GM23338 (cell line): ENCODE data around the gene DIP2B. TPM values are rescaled to one million over a fixed set of nuclear protein-coding genes. Genes with fewer than 3 reads are reported as not detected.

Experiments used
- ATAC-seq: fragments of 200-7000 bp; cut with Tn5 transposase; 3 replicates; pipeline ENCODE4 v1.9.1; 2020
- DNase-seq: peaks from one replicate; pipeline ENCODE4 v3.0.0-alpha.2; 2015; ENCODE audit warnings: low spot score
- H2AFZ ChIP-seq: fragments of 200-600 bp; sonication (generic); 2 replicates; pipeline ENCODE4 v1.8.0; 2016; ENCODE audit warnings: antibody characterized with exemption, mild to moderate bottlenecking, moderate library complexity
- H3F3A ChIP-seq: fragments of 200-600 bp; sonication (generic); replicated peaks from 2 replicates; pipeline ENCODE4 v1.8.0; 2017; ENCODE audit warnings: antibody characterized with exemption, mixed run types, low read depth
- H3K27ac ChIP-seq: fragments of 200-600 bp; sonication (generic); 2 replicates; pipeline ENCODE4 v1.6.1; 2016; ENCODE audit warnings: low read depth
- H3K27me3 ChIP-seq: fragments of 200-600 bp; sonication (generic); 2 replicates; pipeline ENCODE4 v1.8.0; 2016; ENCODE audit warnings: mild to moderate bottlenecking, mixed run types, moderate library complexity; ENCODE audit not compliant: insufficient read depth
- H3K36me3 ChIP-seq: fragments of 200-600 bp; sonication (generic); 2 replicates; pipeline ENCODE4 v1.8.0; 2016; ENCODE audit warnings: mild to moderate bottlenecking; ENCODE audit not compliant: insufficient read depth
- H3K4me1 ChIP-seq: fragments of 200-600 bp; sonication (generic); 2 replicates; pipeline ENCODE4 v1.8.0; 2016; ENCODE audit warnings: mild to moderate bottlenecking, moderate library complexity; ENCODE audit not compliant: insufficient read depth
- H3K4me2 ChIP-seq: fragments of 200-600 bp; sonication (generic); 2 replicates; pipeline ENCODE4 v1.7.1; 2017; ENCODE audit warnings: mixed run types
- H3K4me3 ChIP-seq: fragments of 200-600 bp; sonication (generic); 2 replicates; pipeline ENCODE4 v1.6.1; 2016; ENCODE audit warnings: mixed run types
- H3K79me2 ChIP-seq: fragments of 200-600 bp; sonication (generic); replicated peaks from 2 replicates; pipeline ENCODE4 v1.8.0; 2017; ENCODE audit warnings: mild to moderate bottlenecking; ENCODE audit not compliant: insufficient read depth
- H3K9me2 ChIP-seq: fragments of 200-600 bp; sonication (generic); 2 replicates; pipeline ENCODE4 v1.8.0; 2017; ENCODE audit not compliant: insufficient read depth
- H4K20me1 ChIP-seq: fragments of 200-600 bp; sonication (generic); replicated peaks from 2 replicates; pipeline ENCODE4 v1.8.0; 2017; ENCODE audit warnings: mild to moderate bottlenecking; ENCODE audit not compliant: insufficient read depth
- H3K27ac Mint-ChIP-seq: 2 replicates; pipeline ENCODE4 v1.8.0; 2020; ENCODE audit warnings: inconsistent platforms, mild to moderate bottlenecking, moderate library complexity, mixed read lengths
- H3K27me3 Mint-ChIP-seq: 3 replicates; pipeline ENCODE4 v1.8.0; 2022; ENCODE audit warnings: low read depth, mild to moderate bottlenecking, moderate library complexity, mixed read lengths, inconsistent platforms; ENCODE audit not compliant: insufficient read depth, poor library complexity
- H3K36me3 Mint-ChIP-seq: 3 replicates; pipeline ENCODE4 v1.8.0; 2021; ENCODE audit warnings: low read depth, mild to moderate bottlenecking, inconsistent platforms, moderate library complexity, mixed read lengths
- H3K4me1 Mint-ChIP-seq: 3 replicates; pipeline ENCODE4 v1.8.0; 2020; ENCODE audit warnings: mild to moderate bottlenecking, inconsistent platforms, mixed read lengths
- H3K4me3 Mint-ChIP-seq: 3 replicates; pipeline ENCODE4 v1.8.0; 2021; ENCODE audit warnings: moderate library complexity, mild to moderate bottlenecking, inconsistent platforms, mixed read lengths
- H3K9me3 Mint-ChIP-seq: 3 replicates; pipeline ENCODE4 v1.8.0; 2020; ENCODE audit warnings: moderate library complexity, mild to moderate bottlenecking, inconsistent platforms, mixed read lengths
- CREB1 ChIP-seq: fragments of 250-450 bp; sonication (Bioruptor Pico); IDR thresholded peaks from 2 replicates; pipeline ENCODE4 v1.5.0; 2020; ENCODE audit warnings: low read depth, mild to moderate bottlenecking, moderate library complexity
- JUNB ChIP-seq: IDR thresholded peaks from one replicate; pipeline ENCODE4 v1.6.1; 2016; ENCODE audit warnings: antibody characterized with exemption; ENCODE audit not compliant: unreplicated experiment
- NANOG ChIP-seq: IDR thresholded peaks from 2 replicates; pipeline ENCODE4 v1.6.1; 2016; ENCODE audit warnings: antibody characterized with exemption, borderline replicate concordance
- polyA plus RNA-seq: library from polyadenylated mRNA; unstranded; fragments of >200 nt; fragmentation: Nextera tagmentation; extraction: Ambion mirVana; gene quantifications from 2 replicates; pipeline ENCODE4 v1.2.1, GENCODE V29; 2016
- total RNA-seq: library from RNA; depleted of rRNA; stranded (reverse); fragments of >200 nt; shearing (Covaris generic); gene quantifications from 2 replicates; pipeline ENCODE4 v1.2.3, GENCODE V29; 2014
- TF ChIP-seq, protein P1 (sequence below): fragments of 250-450 bp; sonication (Bioruptor Pico); IDR thresholded peaks from 2 replicates; pipeline ENCODE4 v1.5.0; 2020; ENCODE audit warnings: mild to moderate bottlenecking, moderate library complexity
- TF ChIP-seq, protein P2 (sequence below), 2 experiments: fragments of 200-600 bp in 1 of 2; sonication (generic) in 1 of 2; conservative IDR thresholded peaks; 2 replicates each; pipeline versions ENCODE4 v1.5.1 to v1.6.1; 2016 to 2017; ENCODE audit warnings: antibody characterized with exemption in 2 of 2, low read depth in 2 of 2, mild to moderate bottlenecking in 2 of 2, moderate library complexity in 1 of 2
- TF ChIP-seq, protein P3 (sequence below): IDR thresholded peaks from 2 replicates; pipeline ENCODE4 v1.6.1; 2016; ENCODE audit warnings: antibody characterized with exemption

DIP2B gene
- total and polyA plus RNA-seq, 2 experiments from 2014 or later, result 8.0 to 36.4 TPM

DNA sequence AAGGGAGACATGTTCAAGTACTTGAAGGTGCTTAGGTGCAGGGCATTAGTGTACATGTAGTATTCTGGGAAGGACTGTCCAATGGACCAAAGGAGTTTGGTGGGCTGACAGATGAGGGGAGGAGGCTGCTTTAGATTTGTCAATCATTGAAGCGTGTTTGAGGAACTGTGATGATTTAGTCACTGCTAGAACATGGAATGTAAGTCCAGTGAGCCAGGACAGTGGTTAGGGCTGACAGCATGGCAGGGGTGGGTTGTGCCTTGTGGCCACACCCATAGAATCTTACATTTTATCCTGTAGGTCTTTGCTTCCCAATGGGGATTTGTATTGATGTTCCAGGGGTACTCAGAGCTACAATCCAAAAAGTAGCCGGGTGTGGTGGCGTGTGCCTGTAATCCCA, 24.6 kb downstream of the DIP2B start (continued):
- TF ChIP-seq, protein P1, sequence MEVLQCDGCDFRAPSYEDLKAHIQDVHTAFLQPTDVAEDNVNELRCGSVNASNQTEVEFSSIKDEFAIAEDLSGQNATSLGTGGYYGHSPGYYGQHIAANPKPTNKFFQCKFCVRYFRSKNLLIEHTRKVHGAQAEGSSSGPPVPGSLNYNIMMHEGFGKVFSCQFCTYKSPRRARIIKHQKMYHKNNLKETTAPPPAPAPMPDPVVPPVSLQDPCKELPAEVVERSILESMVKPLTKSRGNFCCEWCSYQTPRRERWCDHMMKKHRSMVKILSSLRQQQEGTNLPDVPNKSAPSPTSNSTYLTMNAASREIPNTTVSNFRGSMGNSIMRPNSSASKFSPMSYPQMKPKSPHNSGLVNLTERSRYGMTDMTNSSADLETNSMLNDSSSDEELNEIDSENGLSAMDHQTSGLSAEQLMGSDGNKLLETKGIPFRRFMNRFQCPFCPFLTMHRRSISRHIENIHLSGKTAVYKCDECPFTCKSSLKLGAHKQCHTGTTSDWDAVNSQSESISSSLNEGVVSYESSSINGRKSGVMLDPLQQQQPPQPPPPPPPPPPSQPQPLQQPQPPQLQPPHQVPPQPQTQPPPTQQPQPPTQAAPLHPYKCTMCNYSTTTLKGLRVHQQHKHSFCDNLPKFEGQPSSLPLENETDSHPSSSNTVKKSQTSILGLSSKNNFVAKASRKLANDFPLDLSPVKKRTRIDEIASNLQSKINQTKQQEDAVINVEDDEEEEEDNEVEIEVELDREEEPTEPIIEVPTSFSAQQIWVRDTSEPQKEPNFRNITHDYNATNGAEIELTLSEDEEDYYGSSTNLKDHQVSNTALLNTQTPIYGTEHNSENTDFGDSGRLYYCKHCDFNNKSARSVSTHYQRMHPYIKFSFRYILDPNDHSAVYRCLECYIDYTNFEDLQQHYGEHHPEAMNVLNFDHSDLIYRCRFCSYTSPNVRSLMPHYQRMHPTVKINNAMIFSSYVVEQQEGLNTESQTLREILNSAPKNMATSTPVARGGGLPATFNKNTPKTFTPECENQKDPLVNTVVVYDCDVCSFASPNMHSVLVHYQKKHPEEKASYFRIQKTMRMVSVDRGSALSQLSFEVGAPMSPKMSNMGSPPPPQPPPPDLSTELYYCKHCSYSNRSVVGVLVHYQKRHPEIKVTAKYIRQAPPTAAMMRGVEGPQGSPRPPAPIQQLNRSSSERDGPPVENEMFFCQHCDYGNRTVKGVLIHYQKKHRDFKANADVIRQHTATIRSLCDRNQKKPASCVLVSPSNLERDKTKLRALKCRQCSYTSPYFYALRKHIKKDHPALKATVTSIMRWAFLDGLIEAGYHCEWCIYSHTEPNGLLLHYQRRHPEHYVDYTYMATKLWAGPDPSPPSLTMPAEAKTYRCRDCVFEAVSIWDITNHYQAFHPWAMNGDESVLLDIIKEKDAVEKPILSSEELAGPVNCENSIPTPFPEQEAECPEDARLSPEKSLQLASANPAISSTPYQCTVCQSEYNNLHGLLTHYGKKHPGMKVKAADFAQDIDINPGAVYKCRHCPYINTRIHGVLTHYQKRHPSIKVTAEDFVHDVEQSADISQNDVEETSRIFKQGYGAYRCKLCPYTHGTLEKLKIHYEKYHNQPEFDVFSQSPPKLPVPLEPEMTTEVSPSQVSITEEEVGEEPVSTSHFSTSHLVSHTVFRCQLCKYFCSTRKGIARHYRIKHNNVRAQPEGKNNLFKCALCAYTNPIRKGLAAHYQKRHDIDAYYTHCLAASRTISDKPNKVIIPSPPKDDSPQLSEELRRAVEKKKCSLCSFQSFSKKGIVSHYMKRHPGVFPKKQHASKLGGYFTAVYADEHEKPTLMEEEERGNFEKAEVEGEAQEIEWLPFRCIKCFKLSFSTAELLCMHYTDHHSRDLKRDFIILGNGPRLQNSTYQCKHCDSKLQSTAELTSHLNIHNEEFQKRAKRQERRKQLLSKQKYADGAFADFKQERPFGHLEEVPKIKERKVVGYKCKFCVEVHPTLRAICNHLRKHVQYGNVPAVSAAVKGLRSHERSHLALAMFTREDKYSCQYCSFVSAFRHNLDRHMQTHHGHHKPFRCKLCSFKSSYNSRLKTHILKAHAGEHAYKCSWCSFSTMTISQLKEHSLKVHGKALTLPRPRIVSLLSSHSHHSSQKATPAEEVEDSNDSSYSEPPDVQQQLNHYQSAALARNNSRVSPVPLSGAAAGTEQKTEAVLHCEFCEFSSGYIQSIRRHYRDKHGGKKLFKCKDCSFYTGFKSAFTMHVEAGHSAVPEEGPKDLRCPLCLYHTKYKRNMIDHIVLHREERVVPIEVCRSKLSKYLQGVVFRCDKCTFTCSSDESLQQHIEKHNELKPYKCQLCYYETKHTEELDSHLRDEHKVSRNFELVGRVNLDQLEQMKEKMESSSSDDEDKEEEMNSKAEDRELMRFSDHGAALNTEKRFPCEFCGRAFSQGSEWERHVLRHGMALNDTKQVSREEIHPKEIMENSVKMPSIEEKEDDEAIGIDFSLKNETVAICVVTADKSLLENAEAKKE (CRISPR knock-in tag), result no peak

DNA sequence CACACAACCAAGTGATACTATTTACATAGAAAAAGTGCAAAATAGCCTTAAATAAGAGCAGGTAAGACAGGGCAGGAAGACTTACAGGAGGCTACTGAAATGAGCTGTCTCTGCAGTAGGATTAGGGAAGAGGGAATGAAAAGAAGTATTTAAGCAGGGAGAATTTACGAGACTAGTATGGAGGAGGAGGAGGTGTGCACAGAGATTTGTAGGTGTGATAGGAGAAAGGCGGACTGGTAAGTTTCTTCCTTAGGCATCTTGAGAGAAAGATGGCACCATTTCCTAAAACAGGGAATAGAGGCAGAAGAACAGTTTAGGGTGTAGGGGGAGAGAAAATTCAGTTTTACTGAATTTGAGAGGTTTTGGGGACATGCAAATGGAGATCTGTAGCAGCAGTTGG, 25.7 kb downstream of the DIP2B start:
- H3K27ac ChIP-seq, result peak overlapping the region; percentile 41; the same call in 1 of the 2 replicates
- Mint-ChIP-seq H3K27ac (no peak overlapping the region), H3K9me3 (no peaks in the 10 kb centered on the region), H3K4me3 (no peak overlapping the region), H3K4me1 (peaks cover 14% of the 10 kb centered on the region), H3K27me3 (no peaks in the 10 kb centered on the region), H3K36me3 (peaks cover 3% of the 10 kb centered on the region; the same call in 1 of the 3 replicates)
- no peaks in the 10 kb centered on the region for H3K36me3 ChIP-seq
- peaks cover 72% of the 10 kb centered on the region for H3K79me2 ChIP-seq
- peaks cover 3% of the 10 kb centered on the region; the same call in 1 of the 2 replicates for H4K20me1 ChIP-seq
- no peak overlapping the region for H2AFZ ChIP-seq
- no peak for ATAC-seq
- H3K4me3 ChIP-seq, result no peak overlapping the region
- H3K4me2 ChIP-seq, result no peak overlapping the region
- H3K9me2 ChIP-seq, result no peaks in the 10 kb centered on the region
- DNase-seq, result no peak
- H3K4me1 ChIP-seq, result peaks cover 40% of the 10 kb centered on the region
- no peaks in the 10 kb centered on the region for H3K27me3 ChIP-seq
- 0 out of 2 replicates have a peak, but pooled peaks cover 4% of the 10 kb centered on the region for H3F3A ChIP-seq
- TF ChIP-seq, protein P1 (CRISPR knock-in tag), result no peak
- TF ChIP-seq, protein P2, sequence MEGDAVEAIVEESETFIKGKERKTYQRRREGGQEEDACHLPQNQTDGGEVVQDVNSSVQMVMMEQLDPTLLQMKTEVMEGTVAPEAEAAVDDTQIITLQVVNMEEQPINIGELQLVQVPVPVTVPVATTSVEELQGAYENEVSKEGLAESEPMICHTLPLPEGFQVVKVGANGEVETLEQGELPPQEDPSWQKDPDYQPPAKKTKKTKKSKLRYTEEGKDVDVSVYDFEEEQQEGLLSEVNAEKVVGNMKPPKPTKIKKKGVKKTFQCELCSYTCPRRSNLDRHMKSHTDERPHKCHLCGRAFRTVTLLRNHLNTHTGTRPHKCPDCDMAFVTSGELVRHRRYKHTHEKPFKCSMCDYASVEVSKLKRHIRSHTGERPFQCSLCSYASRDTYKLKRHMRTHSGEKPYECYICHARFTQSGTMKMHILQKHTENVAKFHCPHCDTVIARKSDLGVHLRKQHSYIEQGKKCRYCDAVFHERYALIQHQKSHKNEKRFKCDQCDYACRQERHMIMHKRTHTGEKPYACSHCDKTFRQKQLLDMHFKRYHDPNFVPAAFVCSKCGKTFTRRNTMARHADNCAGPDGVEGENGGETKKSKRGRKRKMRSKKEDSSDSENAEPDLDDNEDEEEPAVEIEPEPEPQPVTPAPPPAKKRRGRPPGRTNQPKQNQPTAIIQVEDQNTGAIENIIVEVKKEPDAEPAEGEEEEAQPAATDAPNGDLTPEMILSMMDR (conservative IDR thresholded peaks at IDR 0.05; ENCODE audit: low read depth in 2 of 2), result no peak
- TF ChIP-seq JUNB, result no peak
- TF ChIP-seq, protein P3, sequence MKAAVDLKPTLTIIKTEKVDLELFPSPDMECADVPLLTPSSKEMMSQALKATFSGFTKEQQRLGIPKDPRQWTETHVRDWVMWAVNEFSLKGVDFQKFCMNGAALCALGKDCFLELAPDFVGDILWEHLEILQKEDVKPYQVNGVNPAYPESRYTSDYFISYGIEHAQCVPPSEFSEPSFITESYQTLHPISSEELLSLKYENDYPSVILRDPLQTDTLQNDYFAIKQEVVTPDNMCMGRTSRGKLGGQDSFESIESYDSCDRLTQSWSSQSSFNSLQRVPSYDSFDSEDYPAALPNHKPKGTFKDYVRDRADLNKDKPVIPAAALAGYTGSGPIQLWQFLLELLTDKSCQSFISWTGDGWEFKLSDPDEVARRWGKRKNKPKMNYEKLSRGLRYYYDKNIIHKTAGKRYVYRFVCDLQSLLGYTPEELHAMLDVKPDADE, result no peak
- no peak for TF ChIP-seq CREB1 (CRISPR knock-in tag)
- no peak for TF ChIP-seq NANOG
